Measurements from ENCODE around the gene PRR30.

PRR30 gene

DNA sequence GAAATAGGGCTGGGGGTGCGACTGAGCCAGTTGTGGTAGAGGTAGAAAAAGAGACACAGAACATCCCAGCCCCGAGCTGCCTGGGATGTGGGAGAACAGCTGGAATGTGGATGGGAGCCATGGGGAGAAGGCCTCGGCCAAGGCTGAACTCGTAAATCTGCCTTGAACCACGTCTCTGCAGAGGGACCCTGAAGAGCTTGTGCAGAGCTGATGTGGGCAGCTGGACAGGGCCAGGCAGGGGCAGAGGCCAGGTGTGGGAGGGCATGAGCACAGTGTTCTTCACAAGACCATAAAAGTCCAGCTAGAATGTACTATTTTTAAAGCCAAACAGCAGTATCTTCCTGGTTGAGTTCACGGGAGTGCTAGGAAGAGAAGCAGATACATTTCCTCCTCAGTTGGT lies 15.3 kb upstream of the PRR30 start:
- DNase-seq (ENCODE audit: low spot score), result no peak

DNA sequence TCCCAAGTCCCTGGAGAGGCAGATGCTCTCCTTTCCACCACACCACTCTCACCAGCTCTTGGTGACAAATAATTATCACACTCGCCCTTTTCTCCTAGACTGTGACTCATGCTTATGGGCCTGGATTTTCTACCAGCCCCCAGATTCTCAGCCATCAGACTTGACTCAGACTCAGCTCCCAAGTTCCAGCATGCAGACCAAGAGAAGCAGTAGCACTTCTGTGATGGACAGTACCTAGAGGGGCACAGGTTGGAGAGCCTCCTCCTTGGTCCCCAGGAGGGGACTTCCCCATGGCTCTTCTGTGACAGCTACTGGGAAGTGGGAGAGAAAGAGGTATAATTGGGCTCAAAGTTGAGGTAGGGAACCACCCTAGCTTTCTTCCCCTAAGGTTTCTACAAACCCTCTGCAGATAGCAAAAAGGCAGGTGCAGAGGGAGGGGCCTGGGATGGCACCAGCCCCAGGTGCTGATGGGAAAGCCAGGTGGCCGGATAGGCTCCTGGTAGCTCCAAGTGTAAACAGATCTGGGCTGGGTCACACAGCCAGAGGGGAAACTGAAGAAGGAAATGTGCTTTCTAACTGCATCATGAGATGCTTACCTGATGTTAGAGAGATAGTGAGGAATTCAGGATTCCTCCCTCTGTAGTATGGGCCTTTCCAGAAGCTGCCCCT lies 13.7 kb upstream of the PRR30 start:
- DNase-seq (ENCODE audit: low spot score), result no peak

DNA sequence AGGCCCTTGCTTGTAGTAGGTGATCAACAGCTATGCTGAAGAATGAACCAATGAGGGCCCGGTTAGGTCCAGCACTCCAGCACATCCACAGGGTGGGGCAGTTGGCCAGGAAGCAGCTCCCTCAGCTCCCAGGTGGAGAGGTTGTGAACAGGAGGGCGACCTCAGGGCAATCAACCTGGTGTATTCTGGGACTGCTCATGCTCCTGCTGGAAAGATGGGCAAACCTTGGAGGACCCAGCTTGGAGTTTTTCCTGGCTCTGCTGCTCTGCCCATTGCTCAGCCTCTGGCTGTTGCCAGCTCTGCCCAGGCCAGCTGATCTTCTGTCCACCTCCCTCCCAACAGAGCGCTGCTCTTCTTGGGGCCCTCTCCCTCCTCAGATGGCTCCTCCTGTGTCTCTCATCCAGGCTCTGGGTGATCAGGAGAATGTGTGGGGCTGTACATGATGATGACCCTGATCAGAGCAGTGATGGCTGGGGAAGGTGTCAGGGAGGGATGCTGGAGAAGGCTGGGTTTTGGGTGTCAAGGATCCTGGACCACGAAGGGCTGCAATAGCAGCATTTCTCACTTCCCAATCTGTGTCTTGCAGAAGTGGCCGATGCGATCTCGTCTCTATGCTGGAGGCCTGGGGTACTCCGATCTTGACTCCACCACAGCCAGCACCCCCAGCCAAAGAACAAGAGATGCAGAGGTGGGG lies 13.0 kb upstream of the PRR30 start:
- no peak for DNase-seq (ENCODE audit: low spot score)

DNA sequence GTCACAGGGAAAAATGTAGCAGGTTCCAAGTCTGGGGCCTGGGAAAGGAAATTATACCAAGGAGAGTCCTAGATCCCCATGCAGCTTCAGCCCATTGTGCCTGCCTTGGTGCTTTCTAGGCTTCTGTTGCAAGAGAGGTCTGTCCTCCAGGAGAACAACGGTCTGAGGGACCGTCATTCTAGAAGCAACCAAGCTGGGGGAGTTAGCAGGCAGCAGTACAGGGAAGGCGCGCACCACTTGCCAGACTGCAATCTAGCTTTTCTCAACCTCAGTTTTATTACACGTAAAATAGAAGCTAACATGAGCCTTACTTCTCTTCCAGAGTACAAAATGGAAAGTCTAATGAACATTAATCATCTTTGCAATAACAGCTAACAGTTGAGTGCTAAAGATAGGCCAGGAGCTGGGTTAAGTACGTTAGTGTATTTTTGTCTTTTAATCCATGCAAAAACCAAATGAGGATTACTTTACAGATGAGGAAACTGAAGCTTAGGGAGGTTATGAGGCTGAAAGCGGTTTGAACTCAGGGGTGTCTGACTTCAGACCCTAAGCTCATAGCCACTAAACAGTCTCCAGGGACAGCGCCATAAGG lies 11.5 kb upstream of the PRR30 start:
- no peak for DNase-seq (ENCODE audit: low spot score)

DNA sequence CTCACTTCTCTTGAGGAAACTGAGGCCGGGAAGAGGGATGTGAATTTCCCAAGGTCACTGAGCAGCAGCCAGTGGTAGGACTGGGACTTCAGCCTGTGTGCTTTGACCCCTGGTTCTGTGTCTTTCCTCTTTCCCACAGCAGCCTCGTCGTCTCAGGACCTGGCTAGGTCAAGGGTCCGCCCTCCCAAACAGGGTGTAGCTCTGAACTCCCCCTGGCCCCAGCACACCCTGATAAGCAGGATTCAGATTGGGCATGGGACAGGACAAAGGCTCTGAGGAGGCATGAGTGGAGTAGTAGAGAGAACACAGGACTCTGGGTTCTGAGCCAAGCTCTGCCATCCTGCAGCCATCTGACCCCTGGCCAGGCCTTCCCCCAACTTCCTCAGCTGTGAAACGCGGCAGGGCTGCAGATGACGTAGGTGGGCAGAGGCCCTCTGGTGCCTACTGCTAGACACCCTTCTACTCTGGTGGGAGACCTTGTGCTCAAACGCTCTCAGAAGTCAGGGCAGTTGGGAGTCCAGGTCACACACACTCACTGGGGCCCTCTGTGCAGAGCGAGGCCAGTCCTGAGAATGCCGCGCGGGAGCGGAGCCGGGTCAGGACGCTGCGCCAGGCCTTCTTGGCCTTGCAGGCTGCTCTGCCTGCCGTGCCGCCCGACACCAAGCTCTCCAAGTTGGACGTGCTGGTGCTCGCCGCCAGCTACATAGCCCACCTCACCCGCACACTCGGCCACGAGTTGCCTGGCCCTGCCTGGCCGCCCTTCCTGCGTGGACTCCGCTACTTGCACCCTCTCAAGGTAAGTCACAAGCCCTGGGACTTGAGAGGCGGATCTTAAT lies 10.6 kb upstream of the PRR30 start:
- no peak for DNase-seq (ENCODE audit: low spot score)

DNA sequence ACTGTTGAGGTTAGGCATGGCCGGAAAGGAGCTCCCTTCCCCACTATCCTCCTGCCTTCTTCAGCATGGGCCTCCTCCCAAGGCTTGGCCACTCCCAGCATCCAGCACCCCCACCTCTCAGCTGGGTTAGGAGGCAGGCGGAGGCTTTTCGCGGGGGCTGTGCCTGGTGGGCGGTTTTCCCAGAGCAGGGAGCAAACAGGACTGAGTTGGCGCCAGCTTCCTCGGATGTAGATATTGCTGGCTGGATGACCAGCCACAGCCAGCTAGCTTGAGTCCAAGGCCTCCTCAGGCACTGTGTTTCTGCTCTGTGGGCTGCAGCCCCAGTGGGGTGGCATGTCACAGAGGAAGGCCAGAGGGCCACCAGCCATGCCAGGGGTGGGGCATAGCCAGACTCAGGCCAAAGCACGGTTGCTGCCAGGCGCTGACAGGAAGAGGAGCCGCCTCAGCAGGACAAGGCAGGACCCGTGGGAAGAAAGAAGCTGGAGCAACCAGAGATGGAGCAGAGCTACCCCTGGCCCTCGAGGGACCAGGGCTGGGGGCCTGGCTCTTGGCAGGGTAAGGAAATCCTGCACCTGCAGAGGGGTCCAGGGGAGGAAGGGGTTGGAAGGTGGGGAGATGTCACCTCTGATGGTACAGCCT lies 9.7 kb upstream of the PRR30 start, which contains the start of gene TCF23:
TCF23 (plus strand) TSS at position 204 of the 639 bp plus-strand sequence; CDS start at position 334, 130 bp downstream.
- no peak for DNase-seq (ENCODE audit: low spot score)

DNA sequence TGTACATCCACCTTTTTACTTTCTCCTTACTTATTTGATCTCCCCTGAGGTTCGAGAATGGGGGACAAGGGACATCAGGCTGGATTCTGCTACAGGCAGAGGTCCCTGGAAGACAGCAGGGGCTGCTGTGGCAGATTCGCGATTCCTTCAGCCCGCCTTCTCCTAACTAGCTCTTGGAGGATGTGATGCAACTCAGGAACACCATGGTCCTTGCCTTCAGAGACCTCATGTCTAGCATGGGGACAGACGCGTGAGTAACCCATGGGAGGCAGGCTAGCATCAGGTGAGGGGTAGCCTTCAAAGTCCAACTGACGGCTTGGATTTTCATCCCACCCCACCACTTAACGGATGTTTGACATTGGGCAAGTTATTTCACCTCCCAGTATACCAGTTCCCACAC lies 8.7 kb upstream of the PRR30 start:
- DNase-seq (ENCODE audit: low spot score), result no peak

DNA sequence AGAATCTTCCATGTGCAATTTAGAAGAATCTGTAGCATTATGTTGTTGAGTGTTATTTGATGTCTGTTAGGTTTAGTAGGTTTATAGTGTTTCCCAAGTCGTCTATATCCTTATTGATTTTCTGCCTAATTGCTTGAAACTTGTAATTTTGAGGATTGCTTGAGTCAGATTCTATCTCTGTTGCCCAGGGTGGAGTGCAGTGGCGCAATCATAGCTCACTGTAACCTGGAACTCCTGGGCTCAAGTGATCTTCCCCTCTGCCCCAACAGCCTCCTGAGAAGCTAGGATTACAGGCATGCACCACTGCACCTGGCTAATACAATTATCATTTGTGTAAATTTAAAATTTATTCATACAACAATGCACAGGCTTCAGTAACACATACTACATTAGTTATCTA lies 6.5 kb upstream of the PRR30 start:
- DNase-seq (ENCODE audit: low spot score), result no peak

DNA sequence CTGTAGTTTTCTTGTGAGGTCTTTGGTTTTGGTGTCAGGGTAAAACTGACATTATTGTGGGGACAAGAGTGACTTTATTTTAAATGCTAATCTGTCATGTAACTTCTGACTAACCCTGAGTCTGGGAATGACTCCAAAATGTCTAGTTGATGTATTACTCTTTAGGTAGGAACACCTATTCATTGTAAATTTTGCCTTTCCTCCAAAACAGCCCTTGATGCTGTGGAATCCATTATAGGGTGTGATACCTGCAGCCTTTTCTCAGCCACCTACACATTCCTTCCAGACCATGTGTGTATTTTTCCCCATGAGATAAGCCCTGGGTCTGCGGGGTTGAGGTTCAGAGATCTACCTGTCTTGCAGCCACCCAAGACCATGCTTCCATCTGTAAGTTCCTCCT lies 4.1 kb upstream of the PRR30 start:
- DNase-seq (ENCODE audit: low spot score), result no peak

DNA sequence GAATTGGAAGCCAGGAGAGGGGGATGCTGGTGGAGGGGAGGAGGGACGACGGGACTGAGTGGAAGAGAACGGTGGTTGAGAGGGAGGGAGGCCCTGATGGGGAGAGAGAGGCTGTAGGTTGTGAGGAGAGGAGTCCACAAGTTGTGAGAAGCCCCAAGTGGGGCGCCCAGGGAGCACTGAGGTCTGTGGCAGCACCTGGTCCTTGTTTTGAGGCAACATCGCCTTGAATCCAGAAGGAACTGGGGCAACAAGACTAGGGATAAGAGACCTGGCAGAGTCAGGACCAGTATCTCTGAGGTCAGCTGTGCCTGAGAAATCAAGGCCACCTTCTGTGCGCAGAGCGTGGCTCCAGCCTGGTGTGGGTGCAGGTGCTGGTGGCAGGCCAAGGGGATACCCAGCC lies 1.1 kb downstream of the PRR30 start:
- DNase-seq (ENCODE audit: low spot score), result no peak

DNA sequence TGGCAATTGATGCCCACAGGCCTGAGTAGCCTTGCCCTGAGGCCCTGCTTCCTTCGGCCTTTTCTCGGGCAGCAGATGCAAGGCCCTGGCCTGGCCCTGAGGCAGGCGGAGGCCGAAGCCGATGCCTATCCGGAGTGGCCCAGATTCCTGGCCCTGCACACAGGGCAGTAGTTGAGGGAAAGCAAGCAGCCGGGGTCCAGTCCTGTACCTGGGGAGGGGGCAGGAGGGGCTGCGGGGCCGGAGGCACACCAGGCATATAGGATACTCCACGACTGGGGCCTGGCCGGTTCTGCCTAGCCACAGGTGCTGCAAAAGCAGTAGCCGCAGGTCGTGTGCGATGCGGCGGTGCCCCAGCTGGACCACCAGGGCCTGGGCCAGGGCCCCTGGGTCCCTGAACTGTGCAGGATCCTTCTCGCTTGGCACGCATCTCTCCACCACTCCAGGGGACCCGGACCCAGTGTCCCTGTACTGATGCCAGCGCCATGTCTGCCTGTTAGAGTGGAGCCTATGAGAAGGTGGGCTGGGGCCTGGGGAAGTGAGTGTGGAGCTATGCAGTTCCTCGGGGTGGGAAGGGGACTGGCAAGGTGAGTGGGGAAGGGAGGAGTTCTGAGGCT lies 1.8 kb downstream of the PRR30 start:
- no peak for DNase-seq (ENCODE audit: low spot score)

DNA sequence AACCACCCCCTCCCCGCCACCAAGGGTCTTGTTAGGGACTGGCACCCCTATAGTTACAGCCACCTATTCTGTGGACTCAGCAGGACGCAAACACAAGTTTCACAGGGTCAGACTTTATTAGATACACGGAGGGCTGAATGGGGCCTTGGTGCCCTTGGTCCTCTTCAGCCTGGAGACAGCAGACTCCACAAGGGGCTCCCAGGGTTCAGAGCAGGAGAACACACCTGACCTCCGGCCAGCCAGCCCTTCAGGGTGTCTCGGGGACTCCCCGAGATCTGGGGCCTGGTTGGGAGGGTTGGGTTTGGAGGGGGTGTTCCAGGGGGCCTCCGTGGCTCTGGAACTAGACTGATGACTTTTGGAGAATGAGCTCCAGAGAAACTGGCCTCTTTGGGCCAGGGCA lies 2.5 kb downstream of the PRR30 start:
- no peak for DNase-seq (ENCODE audit: low spot score)

DNA sequence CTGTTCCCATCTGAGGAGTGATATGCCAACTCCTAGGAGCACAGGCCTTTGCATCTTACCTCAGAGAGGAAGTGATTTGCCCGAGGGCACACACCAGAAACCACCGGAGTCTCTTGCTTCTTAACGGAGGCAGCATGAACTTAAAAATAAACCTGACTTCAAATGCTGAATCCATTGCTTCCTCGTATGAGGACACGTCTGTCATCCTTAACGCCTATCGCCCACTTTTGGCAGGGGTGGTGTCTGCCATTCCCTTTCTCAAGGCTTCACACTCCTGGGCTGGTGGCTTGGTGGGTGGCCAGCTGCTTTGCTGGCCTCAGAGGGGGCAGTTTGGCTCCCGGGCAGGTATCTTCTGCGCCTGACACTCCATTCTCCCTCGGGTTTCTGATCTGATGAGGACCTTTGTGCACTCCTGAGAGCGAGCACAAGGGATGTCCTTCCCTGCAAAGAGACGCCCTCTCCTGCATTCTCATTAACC lies 3.7 kb downstream of the PRR30 start:
- DNase-seq (ENCODE audit: low spot score), result no peak

DNA sequence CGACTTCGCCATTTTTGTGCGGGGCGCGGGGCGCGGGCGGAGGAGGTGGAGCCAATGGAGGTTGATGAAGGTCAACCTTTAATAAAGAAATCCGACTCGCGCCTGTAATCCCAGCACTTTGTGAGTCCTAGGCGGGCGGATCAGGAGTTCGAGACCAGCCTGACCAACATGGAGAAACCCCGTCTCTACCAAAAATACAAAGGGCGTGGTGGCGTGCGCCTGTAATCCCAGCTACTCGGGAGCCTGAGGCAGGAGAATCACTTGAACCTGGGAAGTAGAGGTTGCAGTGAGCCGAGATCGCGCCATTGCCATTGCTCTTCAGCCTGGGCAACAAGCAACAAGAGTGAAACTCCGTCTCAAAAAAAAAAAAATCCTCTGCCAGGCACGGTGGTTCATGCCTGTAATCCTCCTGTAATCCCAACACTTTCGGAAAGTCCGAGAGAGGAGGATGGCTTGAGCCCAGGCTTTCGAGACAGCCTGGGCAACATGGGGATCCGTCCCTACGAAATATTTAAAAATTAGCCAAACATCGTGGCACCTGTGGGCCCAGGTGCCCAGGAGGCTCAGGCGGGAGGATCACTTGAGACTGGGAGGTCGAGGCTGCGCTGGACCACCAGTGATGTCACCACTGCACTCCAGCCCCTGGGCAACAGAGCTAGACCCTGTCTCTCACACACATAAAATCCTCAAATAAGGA lies 4.3 kb downstream of the PRR30 start:
- DNase-seq (ENCODE audit: low spot score), result no peak

DNA sequence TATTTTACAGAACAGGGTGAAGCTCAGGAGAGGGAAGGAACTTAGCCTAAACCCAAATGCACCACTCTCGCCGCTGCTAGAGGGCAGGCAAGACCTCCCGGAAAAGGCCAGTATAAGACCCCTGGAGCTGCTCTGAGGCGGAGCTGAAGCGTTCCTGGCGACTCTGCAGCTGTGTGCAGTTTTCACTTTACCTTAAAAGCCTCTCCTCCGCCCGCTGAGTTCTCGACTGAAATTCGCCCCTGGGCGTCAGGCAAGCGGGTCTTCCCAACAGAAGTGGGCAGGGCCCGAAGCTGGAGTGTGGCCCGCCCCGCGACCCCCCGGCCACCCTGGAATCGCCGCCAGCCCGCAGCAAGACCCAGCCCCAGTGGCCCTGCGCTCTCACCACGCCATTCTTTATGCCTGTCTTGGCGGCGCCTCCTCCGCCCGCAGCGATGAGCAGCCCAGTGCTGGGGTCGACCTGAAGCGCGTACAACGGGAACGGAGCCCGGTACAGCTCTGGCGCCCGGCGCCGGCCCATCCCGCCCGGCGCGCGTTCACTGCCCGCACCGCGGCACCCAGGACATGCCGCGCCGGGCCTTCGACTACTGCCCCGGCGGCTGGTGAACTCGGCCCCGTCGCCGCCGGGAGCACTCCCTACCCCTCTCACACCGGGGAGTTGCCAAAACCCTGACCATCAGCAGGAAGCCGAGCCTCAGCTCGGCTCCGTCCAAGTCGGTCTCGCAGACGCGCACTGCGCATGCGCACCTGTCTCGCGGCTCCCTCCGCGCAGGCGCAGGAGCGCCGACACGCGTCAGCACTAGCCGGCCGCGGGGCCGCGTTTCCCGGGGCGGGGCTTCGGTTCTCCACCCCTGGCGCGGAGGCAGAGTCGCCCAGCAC lies 5.1 kb downstream of the PRR30 start, which contains the start of gene PREB:
PREB (minus strand) TSS at position 732 of the 876 bp plus-strand sequence; CDS start at position 517, 215 bp downstream.
- peak; percentile 95 for DNase-seq (ENCODE audit: low spot score)

DNA sequence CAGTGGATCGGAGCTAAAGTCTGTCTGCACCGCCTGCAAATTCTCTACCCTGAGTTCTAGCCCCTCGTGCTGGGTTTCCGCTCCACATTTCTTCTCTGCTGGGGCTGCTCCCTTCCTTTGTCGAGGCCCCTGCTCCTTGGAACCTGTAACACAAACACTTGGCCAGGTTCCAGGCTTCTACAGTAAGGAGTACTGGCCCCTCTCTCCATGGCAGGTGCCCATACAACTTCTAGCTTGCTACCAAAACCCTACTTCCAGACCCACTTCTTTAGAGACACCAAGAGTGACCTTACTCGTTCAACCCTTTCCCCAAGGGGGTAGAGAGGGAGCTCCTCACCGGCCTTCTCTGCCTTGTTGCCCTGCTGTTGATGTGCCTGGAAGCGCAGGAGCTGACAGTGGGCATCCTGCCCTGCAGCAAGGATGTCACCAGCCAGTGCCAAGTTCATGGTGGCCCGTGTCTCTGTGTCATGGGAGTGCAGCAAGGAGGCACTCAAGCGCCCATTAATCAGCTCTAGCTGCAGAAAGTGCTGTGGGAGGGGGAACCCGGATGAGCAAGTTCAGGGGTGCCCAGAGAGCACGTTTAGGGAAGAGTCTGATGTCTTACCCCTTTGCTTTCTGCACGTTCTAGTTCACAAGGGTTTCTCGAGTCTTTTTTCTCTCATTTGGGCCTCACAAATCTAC lies 5.9 kb downstream of the PRR30 start:
- DNase-seq (ENCODE audit: low spot score), result no peak

DNA sequence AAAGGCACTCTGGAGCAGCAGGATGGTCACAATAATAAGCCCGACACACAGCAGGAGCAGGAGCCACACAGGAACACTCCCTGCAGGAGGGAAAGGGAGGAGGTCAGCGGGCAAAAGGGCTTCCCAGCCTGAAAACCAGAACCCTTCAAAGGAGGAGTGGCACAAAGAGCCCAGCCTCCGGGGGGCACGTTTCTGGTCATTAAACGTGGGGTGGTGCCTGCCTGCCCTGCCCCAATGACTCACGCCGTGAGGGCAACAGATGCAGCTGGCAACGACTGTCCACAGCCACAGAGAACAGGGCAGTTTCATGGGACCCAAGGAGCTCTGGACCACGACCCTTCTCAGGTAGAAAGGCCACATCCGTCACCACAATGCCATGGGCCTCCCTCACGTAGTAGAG lies 7.8 kb downstream of the PRR30 start:
- no peak for DNase-seq (ENCODE audit: low spot score)

DNA sequence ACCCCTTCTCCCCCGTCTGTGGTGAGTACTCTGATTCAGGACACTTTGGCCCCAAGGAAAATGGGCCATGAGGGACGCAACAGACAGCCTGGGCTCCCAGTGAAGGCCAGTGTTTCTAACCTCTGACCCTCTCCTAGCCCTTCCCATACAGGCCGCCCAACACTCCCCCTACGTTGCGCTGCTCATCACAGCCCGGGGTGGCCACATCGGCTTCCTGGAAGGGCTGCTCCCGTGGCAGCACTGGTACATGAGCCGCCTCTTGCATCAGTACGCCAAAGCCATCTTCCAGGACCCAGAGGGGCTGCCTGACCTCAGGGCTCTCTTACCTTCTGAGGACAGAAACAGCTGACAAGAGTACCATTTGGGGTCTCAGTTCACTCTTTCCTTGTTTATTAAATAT lies 8.8 kb downstream of the PRR30 start:
- no peak for DNase-seq (ENCODE audit: low spot score)

Data from putamen (tissue), 1 donor.